IMR-90 (cell line): ENCODE results near the gene NRDC. TPM values are rescaled to one million over a fixed set of nuclear protein-coding genes. Genes with fewer than 3 reads are reported as not detected.

Experiments
- ATAC-seq: fragments of 200-7000 bp; cut with Tn5 transposase; 2 replicates; pipeline ENCODE4 v1.9.1; 2020; ENCODE audit warnings: low read depth, mild to moderate bottlenecking, moderate library complexity
- BruUV-seq: library from RNA; stranded (reverse); fragments of 400-500 nt; replicated peaks from 2 replicates; lab custom pipeline; 2021; lab: Mats Ljungman, UMichigan
- CTCF ChIA-PET: fragments of 300-600 bp; formaldehyde crosslinking; extraction: SDS; loops from one replicate; lab custom pipeline; 2021; ENCODE audit warnings: antibody characterized with exemption; lab: Yijun Ruan, JAX
- POLR2A ChIA-PET: fragments of 300-600 bp; sonication (Branson Sonifier 250); formaldehyde crosslinking; loops from one replicate; lab custom pipeline; 2022; ENCODE audit warnings: antibody characterized with exemption; ENCODE audit not compliant: unreplicated experiment; lab: Charles Lee
- DNase-seq: peaks from one replicate; pipeline ENCODE4 v3.0.0; 2013
- H2AFZ ChIP-seq: replicated peaks from 2 replicates; pipeline ENCODE3; 2013; ENCODE audit warnings: low read length, mild to moderate bottlenecking; ENCODE audit not compliant: poor library complexity
- H2AK5ac ChIP-seq: 2 replicates; pipeline ENCODE4 v1.6.1; 2013; ENCODE audit warnings: low read depth, low read length, inconsistent platforms
- H2AK9ac ChIP-seq: replicated peaks from 2 replicates; pipeline ENCODE3; 2013; ENCODE audit warnings: mild to moderate bottlenecking, low read depth, low read length, moderate library complexity; ENCODE audit not compliant: poor library complexity
- H2BK120ac ChIP-seq: 2 replicates; pipeline ENCODE4 v1.6.1; 2013; ENCODE audit warnings: low read depth, low read length, inconsistent platforms
- H2BK15ac ChIP-seq: 3 replicates; pipeline ENCODE4 v1.6.1; 2013; ENCODE audit warnings: low read depth, low read length, inconsistent platforms
- H2BK20ac ChIP-seq: 2 replicates; pipeline ENCODE4 v1.6.1; 2013; ENCODE audit warnings: low read depth, mild to moderate bottlenecking, inconsistent platforms, low read length, moderate library complexity
- H2BK5ac ChIP-seq: 2 replicates; pipeline ENCODE4 v1.6.1; 2013; ENCODE audit warnings: mild to moderate bottlenecking, low read depth, low read length, inconsistent platforms; ENCODE audit not compliant: poor library complexity, severe bottlenecking
- H3K14ac ChIP-seq: replicated peaks from 2 replicates; pipeline ENCODE4 v1.6.1; 2013; ENCODE audit warnings: low read depth, low read length, inconsistent platforms
- H3K18ac ChIP-seq: 2 replicates; pipeline ENCODE4 v1.6.1; 2013; ENCODE audit warnings: low read depth, low read length, control low read depth
- H3K23ac ChIP-seq: 2 replicates; pipeline ENCODE4 v1.6.1; 2013; ENCODE audit warnings: low read depth, low read length, inconsistent platforms
- H3K27ac ChIP-seq: 2 replicates; pipeline ENCODE4 v1.5.1; 2013; ENCODE audit warnings: mild to moderate bottlenecking, control low read depth, low read length; ENCODE audit not compliant: insufficient read depth
- H3K27me3 ChIP-seq: 2 replicates; pipeline ENCODE4 v1.6.1; 2013; ENCODE audit warnings: low read length; ENCODE audit not compliant: control insufficient read depth, insufficient read depth
- H3K36me3 ChIP-seq: 2 replicates; pipeline ENCODE4 v1.6.1; 2013; ENCODE audit warnings: low read length, mixed read lengths; ENCODE audit not compliant: control insufficient read depth, insufficient read depth
- H3K4ac ChIP-seq: 2 replicates; pipeline ENCODE4 v1.6.1; 2013; ENCODE audit warnings: low read depth, low read length, inconsistent platforms
- H3K4me1 ChIP-seq: 2 replicates; pipeline ENCODE4 v1.6.1; 2013; ENCODE audit warnings: low read length, mixed read lengths; ENCODE audit not compliant: control insufficient read depth, insufficient read depth
- H3K4me2 ChIP-seq: 2 replicates; pipeline ENCODE4 v1.6.1; 2013; ENCODE audit warnings: low read depth, mild to moderate bottlenecking, control low read depth, low read length, moderate library complexity
- H3K4me3 ChIP-seq: 2 replicates; pipeline ENCODE4 v1.5.1; 2013; ENCODE audit warnings: low read depth, mild to moderate bottlenecking, control low read depth, low read length, moderate library complexity; ENCODE audit not compliant: insufficient read depth
- H3K56ac ChIP-seq: 2 replicates; pipeline ENCODE4 v1.6.1; 2013; ENCODE audit warnings: low read length, inconsistent platforms; ENCODE audit not compliant: insufficient read depth; ENCODE audit errors: extremely low read depth
- H3K79me1 ChIP-seq, 2 experiments: 2 replicates each; pipeline ENCODE4 v1.6.1; 2013; ENCODE audit warnings: low read length in 2 of 2, inconsistent platforms in 1 of 2, low read depth in 1 of 2
- H3K9ac ChIP-seq: 2 replicates; pipeline ENCODE4 v1.6.1; 2013; ENCODE audit warnings: low read depth, low read length, control low read depth
- H3K9me1 ChIP-seq: 2 replicates; pipeline ENCODE4 v1.6.1; 2013; ENCODE audit warnings: low read length, inconsistent platforms; ENCODE audit not compliant: insufficient read depth
- H3K9me3 ChIP-seq: 2 replicates; pipeline ENCODE4 v1.6.1; 2013; ENCODE audit warnings: low read length; ENCODE audit not compliant: control insufficient read depth, insufficient read depth
- H4K20me1 ChIP-seq: 2 replicates; pipeline ENCODE4 v1.6.1; 2013; ENCODE audit warnings: low read length, inconsistent platforms; ENCODE audit not compliant: insufficient read depth
- H4K5ac ChIP-seq: 2 replicates; pipeline ENCODE4 v1.6.1; 2013; ENCODE audit warnings: mild to moderate bottlenecking, low read depth, low read length, control low read depth
- H4K8ac ChIP-seq, 2 experiments: 2 replicates each; pipeline ENCODE4 v1.6.1; 2013; ENCODE audit warnings: low read depth in 2 of 2, low read length in 2 of 2, control low read depth in 1 of 2, inconsistent platforms in 1 of 2
- H4K91ac ChIP-seq: 2 replicates; pipeline ENCODE4 v1.6.1; 2013; ENCODE audit warnings: low read depth, low read length, inconsistent platforms; ENCODE audit not compliant: insufficient read depth
- CEBPB ChIP-seq: IDR thresholded peaks from 2 replicates; pipeline ENCODE4 v1.6.1; 2012; ENCODE audit warnings: low read depth, low read length, improper control_type of control experiment
- RCOR1 ChIP-seq: IDR thresholded peaks from 2 replicates; pipeline ENCODE4 v1.6.1; 2012; ENCODE audit warnings: mild to moderate bottlenecking, low read length, improper control_type of control experiment; ENCODE audit not compliant: insufficient replicate concordance
- SMC3 ChIP-seq: fragments of 150-350 bp; IDR thresholded peaks from 2 replicates; pipeline ENCODE4 v1.6.1; 2016; ENCODE audit warnings: low read depth, mild to moderate bottlenecking, antibody characterized with exemption, low read length, moderate library complexity
- WGBS, 2 experiments: methylation state at CpG; one replicate each; pipeline versions ENCODE4 v1.1.5 to v1.1.7; 2013; ENCODE audit warnings: missing lambda C conversion rate in 2 of 2; ENCODE audit not compliant: insufficient read length in 1 of 2; ENCODE audit errors: extremely low coverage in 2 of 2; 5-methylcytosine and 5-hydroxymethylcytosine counted together
- dilution Hi-C: fragments of 300-500 bp; cut with HindIII; formaldehyde crosslinking; loops from one replicate; pipeline ENCODE4 v1.14.3; 2018; ENCODE audit warnings: low sequenced_read_pairs; ENCODE audit not compliant: unreplicated experiment
- in situ Hi-C: fragments of 300-500 bp; cut with MboI; formaldehyde crosslinking; loops from 3 replicates; pipeline ENCODE4 v1.14.3; 2019; ENCODE audit warnings: low sequenced_read_pairs, inconsistent platforms, mixed read lengths
- intact Hi-C: fragments of 100-400 bp; cut with micrococcal nuclease; formaldehyde crosslinking; loops from 2 replicates; pipeline ENCODE4 v1.10.0; 2022
- polyA plus RNA-seq, 3 experiments: library from polyadenylated mRNA; depleted of rRNA; stranded (reverse); fragments of >200 nt; gene quantifications; 2 replicates each; pipeline ENCODE4 v1.2.3, GENCODE V29; 2012; ENCODE audit warnings: low replicate concordance in 1 of 3
- total RNA-seq: library from RNA; depleted of rRNA; stranded (reverse); fragments of >200 nt; gene quantifications from 2 replicates; pipeline ENCODE4 v1.2.3, GENCODE V29; 2012

The NRDC gene
- total and polyA plus RNA-seq, 2 of the 4 experiments (the other 2 are of a cell fraction): 75.8 to 84.7 TPM

DNA sequence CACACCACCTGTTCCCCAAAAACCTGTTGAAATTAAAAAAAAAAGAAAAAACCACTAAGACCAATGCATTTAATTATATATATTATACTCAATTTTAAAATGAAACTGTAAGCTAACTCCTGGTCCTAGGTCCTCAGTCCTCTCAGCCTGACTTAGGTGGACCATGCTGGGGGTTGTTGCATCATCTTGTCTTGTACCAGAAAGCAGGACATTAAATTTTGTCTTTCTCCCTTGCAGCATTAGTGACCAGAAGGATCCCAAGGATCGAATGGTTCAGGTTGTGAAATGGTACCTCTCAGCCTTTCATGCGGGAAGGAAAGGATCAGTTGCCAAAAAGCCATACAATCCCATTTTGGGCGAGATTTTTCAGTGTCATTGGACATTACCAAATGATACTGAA is 97.6 kb downstream of the NRDC start:
- no peak overlapping the region for H3K14ac ChIP-seq
- no peak overlapping the region for H3K27ac ChIP-seq
- H3K18ac ChIP-seq: no peak overlapping the region
- H4K20me1 ChIP-seq: peaks cover 8% of the 10 kb centered on the region
- H3K9ac ChIP-seq: no peak overlapping the region
- ATAC-seq (no peak), DNase-seq (no peak)
- H4K91ac ChIP-seq: no peak overlapping the region
- ChIA-PET CTCF (interaction anchor here (0.6 kb wide), 1 partner anchor 65 kb away, joined by 3 read pairs; no protein-coding TSS in a partner anchor), POLR2A (no interaction called here)
- no peak overlapping the region for H2BK120ac ChIP-seq
- no peak overlapping the region for H3K56ac ChIP-seq
- H2BK20ac ChIP-seq: no peak overlapping the region
- no peak overlapping the region for H3K4ac ChIP-seq
- no peak for TF ChIP-seq SMC3
- peak; percentile 41 for TF ChIP-seq CEBPB
- no peak for TF ChIP-seq RCOR1
- peaks cover 6% of the 10 kb centered on the region for H3K4me1 ChIP-seq
- H3K4me3 ChIP-seq: no peak overlapping the region
- no CpG with 5 or more reads among the region's 3 CpGs for WGBS, 2 experiments
- H3K27me3 ChIP-seq: no peaks in the 10 kb centered on the region
- peaks cover 25% of the 10 kb centered on the region for H3K36me3 ChIP-seq
- intact Hi-C loops (no loop called here), dilution Hi-C loops (no loop called here), in situ Hi-C loops (no loop called here)
- peaks cover 12% of the 10 kb centered on the region; the same call in 1 of the 2 replicates for H3K9me1 ChIP-seq
- H3K23ac ChIP-seq: no peak overlapping the region
- H4K8ac ChIP-seq: no peak overlapping the region
- H2AK5ac ChIP-seq: no peak overlapping the region
- H3K79me1 ChIP-seq: peaks cover 0 to 19% of the 10 kb centered on the region in 2 experiments; a peak in 3 of 4 replicates
- no peak overlapping the region for H2BK15ac ChIP-seq
- H2BK5ac ChIP-seq: no peak overlapping the region
- H4K5ac ChIP-seq: no peak overlapping the region
- no peaks in the 10 kb centered on the region for H3K9me3 ChIP-seq
- H3K4me2 ChIP-seq: no peak overlapping the region
- no peak overlapping the region for H2AK9ac ChIP-seq
- no TSS peak for BruUV-seq
- H2AFZ ChIP-seq: no peak overlapping the region
